Stimulated activated naive CD4-positive, alpha-beta T cell treated with Interleukin-2 at 50 U/mL for 16 hours (primary cell): ENCODE data around the gene SPATA46.
"Not testable (repeated sequence)": the region's sequence is repeated elsewhere in the genome, so short reads cannot be mapped to it uniquely, and the experiment has no call there.

Experiments
- DNase-seq: peaks from one replicate; lab custom pipeline; 2025; lab: John Stamatoyannopoulos, UW

SPATA46 gene

GRCh38 chr1:162357681-162358266 is 18.9 kb downstream of the SPATA46 start:
- DNase-seq = no peak

- no peak for DNase-seq
Measured at GRCh38 chr1:162353702-162354101, 23.0 kb downstream of the SPATA46 start.

- DNase-seq = no peak
Measured at GRCh38 chr1:162353078-162353477, 23.6 kb downstream of the SPATA46 start.

GRCh38 chr1:162351874-162352273 is 24.8 kb downstream of the SPATA46 start:
- not testable (repeated sequence) for DNase-seq

GRCh38 chr1:162351246-162351842 is 25.3 kb downstream of the SPATA46 start:
- DNase-seq = no peak

GRCh38 chr1:162349635-162350330 is 26.9 kb downstream of the SPATA46 start:
- DNase-seq = no peak

- no peak for DNase-seq
Measured at GRCh38 chr1:162347281-162347680, 29.4 kb downstream of the SPATA46 start.

GRCh38 chr1:162343470-162343869 is 33.2 kb downstream of the SPATA46 start:
- no peak for DNase-seq

GRCh38 chr1:162342452-162342983 is 34.1 kb downstream of the SPATA46 start:
- no peak for DNase-seq

- no peak for DNase-seq
Measured at GRCh38 chr1:162336621-162337285, 39.9 kb downstream of the SPATA46 start.

- no peak for DNase-seq
Measured at GRCh38 chr1:162335126-162335525, 41.5 kb downstream of the SPATA46 start.

- no peak for DNase-seq
Measured at GRCh38 chr1:162333991-162334390, 42.7 kb downstream of the SPATA46 start.

- DNase-seq = no peak
Measured at GRCh38 chr1:162329826-162330225, 46.8 kb downstream of the SPATA46 start.

- DNase-seq = no peak
Measured at GRCh38 chr1:162328512-162328911, 48.1 kb downstream of the SPATA46 start.

GRCh38 chr1:162327788-162328165 is 48.9 kb downstream of the SPATA46 start:
- DNase-seq = no peak

GRCh38 chr1:162327144-162327787 is 49.4 kb downstream of the SPATA46 start:
- no peak for DNase-seq

- DNase-seq = no peak
Measured at GRCh38 chr1:162326559-162326958, 50.1 kb downstream of the SPATA46 start.

GRCh38 chr1:162324396-162324795 is 52.3 kb downstream of the SPATA46 start:
- no peak for DNase-seq
